Mononuclear cell (primary cell): Measurements from ENCODE around the gene LRWD1. TPM values are rescaled to one million over a fixed set of nuclear protein-coding genes. Genes with fewer than 3 reads are reported as not detected.
"Not testable (repeated sequence)": the region's sequence is repeated elsewhere in the genome, so short reads cannot be mapped to it uniquely, and the experiment has no call there.

Experiments
- H3K27me3 ChIP-seq: 2 replicates; pipeline ENCODE4 v1.6.0; 2011; ENCODE audit warnings: low read length, control low read depth; ENCODE audit not compliant: insufficient read depth
- H3K4me1 ChIP-seq: 2 replicates; pipeline ENCODE4 v1.5.1; 2011; ENCODE audit warnings: mild to moderate bottlenecking, low read length, control low read depth; ENCODE audit not compliant: insufficient read depth
- H3K4me3 ChIP-seq: 2 replicates; pipeline ENCODE4 v1.5.1; 2011; ENCODE audit warnings: mild to moderate bottlenecking, low read length, moderate library complexity
- H3K9me3 ChIP-seq: 2 replicates; pipeline ENCODE4 v1.5.1; 2011; ENCODE audit warnings: low read depth, mild to moderate bottlenecking, control low read depth, low read length
- total RNA-seq: library from RNA; depleted of rRNA; stranded (reverse); fragments of >200 nt; gene quantifications from one replicate; pipeline ENCODE4 v1.2.3, GENCODE V29; 2012

The LRWD1 gene
- total RNA-seq, 1 donor, result 7.0 TPM

- H3K4me3 ChIP-seq, result no peak overlapping the region
- H3K4me1 ChIP-seq, result peaks cover 12% of the 10 kb centered on the region
- no peaks in the 10 kb centered on the region for H3K9me3 ChIP-seq
- no peaks in the 10 kb centered on the region for H3K27me3 ChIP-seq
Measured at GRCh38 chr7:102469972-102470825, 5.4 kb downstream of the LRWD1 start.

GRCh38 chr7:102471791-102472125 lies 7.0 kb downstream of the LRWD1 start:
- Histone ChIP-seq H3K4me3 (no peak overlapping the region), H3K27me3 (no peaks in the 10 kb centered on the region), H3K9me3 (no peaks in the 10 kb centered on the region), H3K4me1 (no peaks in the 10 kb centered on the region)

DNA sequence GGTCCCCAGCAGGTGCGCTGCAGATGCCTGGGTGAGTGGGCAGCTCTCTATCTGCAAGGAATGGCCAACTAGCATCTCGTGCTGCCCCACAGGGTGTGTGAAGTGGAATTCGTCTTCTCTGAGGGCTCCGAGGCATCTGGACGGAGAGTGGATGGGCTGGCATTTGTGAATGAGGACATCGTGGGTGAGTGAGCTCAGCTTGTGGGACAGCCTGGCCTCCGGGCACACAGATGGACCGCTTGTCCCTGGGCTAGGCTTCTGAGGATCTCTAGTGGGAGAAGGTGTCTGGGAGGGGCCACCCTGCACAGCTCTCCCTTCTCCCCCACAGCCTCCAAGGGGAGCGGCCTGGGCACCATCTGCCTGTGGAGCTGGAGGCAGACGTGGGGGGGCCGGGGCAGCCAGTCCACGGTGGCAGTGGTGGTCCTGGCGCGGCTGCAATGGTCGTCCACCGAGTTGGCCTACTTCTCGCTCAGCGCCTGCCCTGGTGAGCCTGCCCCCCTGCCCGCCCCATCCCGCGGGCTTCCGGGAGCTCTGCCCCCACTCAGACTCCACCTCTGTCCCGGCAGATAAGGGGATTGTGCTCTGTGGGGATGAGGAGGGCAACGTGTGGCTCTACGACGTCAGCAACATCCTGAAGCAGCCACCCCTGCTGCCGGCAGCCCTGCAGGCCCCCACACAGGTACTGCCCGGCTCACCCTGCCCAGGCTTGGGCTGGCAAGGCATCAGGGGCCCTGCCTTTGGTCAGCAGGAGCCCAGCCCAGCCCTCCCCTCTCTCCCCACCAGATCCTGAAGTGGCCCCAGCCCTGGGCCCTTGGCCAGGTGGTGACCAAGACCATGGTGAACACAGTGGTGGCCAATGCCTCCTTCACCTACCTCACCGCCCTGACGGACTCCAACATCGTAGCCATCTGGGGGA lies 7.6 kb downstream of the LRWD1 start:
- H3K9me3 ChIP-seq, result no peaks in the 10 kb centered on the region
- H3K27me3 ChIP-seq, result no peaks in the 10 kb centered on the region
- no peak overlapping the region for H3K4me3 ChIP-seq
- no peaks in the 10 kb centered on the region for H3K4me1 ChIP-seq

DNA sequence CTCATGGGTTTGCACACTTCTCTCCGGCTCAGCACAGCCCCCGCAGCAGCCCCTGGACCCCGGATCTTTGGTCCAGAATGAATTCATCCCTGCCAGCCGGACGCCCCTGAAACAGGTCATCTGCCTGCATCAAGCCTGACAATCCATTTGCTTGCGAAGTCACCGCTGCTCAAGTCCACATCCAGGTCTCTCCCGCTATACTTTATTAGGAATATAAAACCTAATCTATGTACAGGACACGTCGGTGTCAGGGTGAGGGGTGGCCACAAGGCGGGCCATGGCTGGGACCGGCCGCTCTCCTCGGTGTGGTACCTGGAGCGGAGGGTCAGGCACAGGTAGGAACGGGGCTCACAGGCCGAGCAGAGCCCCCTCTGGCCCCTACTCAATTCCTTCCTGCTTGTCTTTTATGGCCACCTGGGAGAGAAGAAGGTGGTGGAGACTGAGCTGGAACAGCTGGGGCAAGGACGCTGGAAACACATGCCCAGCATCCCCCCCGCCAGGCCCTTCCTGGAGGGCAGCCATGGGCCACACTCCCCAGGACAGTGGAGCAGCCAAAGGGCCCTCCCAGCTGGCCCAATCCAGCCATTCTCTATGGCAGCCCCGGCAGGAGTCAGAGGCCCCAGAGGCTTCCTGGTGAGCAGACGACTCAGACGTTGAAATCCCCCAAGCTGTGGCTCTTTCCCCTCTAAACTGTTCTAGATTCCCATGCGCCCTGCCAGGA lies 8.6 kb downstream of the LRWD1 start:
- Histone ChIP-seq H3K4me1 (no peaks in the 10 kb centered on the region), H3K9me3 (no peaks in the 10 kb centered on the region), H3K27me3 (no peaks in the 10 kb centered on the region), H3K4me3 (no peak overlapping the region)

DNA sequence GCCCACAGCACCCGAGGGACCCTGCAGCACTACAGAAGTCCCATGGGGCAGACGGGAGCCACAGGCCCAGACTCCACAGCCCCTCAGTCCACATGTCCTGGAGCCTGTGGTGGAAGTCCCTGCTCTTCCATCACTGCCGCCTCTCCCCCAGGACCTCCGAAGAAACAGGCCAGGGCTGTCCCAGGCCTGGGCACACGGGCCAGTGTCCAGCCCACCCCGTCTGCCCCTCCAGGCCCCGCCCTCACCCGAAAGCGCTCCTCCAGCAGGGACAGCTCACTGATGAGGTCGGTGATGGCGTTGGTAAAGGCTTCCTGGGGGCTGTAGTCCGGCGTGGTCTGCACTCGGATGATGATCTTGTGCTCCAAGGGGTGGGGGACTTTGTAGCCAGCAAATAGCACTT lies 9.3 kb downstream of the LRWD1 start:
- H3K4me1 ChIP-seq, result not testable (repeated sequence)

GRCh38 chr7:102474736-102475435 lies 10.1 kb downstream of the LRWD1 start:
- H3K27me3 ChIP-seq, H3K4me3 ChIP-seq, H3K4me1 ChIP-seq, H3K9me3 ChIP-seq: not testable (repeated sequence)

More for the DNA sequence above, 9.3 kb downstream of the LRWD1 start:
- not testable (repeated sequence) for H3K9me3 ChIP-seq, H3K4me3 ChIP-seq, H3K27me3 ChIP-seq

GRCh38 chr7:102478314-102479208 lies 13.8 kb downstream of the LRWD1 start, which contains the start of gene POLR2J:
Gene POLR2J (minus strand): TSS chr7:102478922. CDS start chr7:102478860, 62 bp downstream.
- peak within 1 kb of the TSS; percentile 36 for H3K4me3 ChIP-seq
- not testable (repeated sequence) for H3K4me1 ChIP-seq, H3K9me3 ChIP-seq, H3K27me3 ChIP-seq

DNA sequence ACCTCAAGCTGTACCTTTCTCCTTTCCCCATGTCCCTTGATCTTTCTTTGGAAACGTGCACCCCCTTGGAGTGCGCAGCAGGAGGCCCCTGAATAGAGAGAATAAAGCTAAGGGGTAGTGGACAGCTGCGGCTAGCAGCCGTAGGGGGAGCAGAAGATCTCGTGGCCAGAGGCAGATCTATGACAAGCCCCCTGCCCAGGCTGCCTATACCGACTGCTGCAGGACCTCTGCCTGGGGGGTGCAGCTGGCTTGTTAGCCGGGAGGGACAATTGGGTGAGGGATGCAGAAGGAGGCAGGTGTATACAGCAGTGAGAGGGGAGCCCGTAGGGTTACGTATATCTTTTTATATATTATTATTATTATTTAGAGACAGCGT lies 14.4 kb downstream of the LRWD1 start:
- H3K27me3 ChIP-seq, H3K9me3 ChIP-seq, H3K4me3 ChIP-seq, H3K4me1 ChIP-seq: not testable (repeated sequence)

- not testable (repeated sequence) for H3K4me3 ChIP-seq, H3K9me3 ChIP-seq, H3K27me3 ChIP-seq, H3K4me1 ChIP-seq
Measured at GRCh38 chr7:102479982-102480637, 15.3 kb downstream of the LRWD1 start.

GRCh38 chr7:102481962-102482361 lies 17.2 kb downstream of the LRWD1 start:
- not testable (repeated sequence) for H3K4me3 ChIP-seq, H3K4me1 ChIP-seq, H3K9me3 ChIP-seq, H3K27me3 ChIP-seq

GRCh38 chr7:102484317-102484716 lies 19.5 kb downstream of the LRWD1 start:
- H3K27me3 ChIP-seq, H3K9me3 ChIP-seq, H3K4me1 ChIP-seq, H3K4me3 ChIP-seq: not testable (repeated sequence)

DNA sequence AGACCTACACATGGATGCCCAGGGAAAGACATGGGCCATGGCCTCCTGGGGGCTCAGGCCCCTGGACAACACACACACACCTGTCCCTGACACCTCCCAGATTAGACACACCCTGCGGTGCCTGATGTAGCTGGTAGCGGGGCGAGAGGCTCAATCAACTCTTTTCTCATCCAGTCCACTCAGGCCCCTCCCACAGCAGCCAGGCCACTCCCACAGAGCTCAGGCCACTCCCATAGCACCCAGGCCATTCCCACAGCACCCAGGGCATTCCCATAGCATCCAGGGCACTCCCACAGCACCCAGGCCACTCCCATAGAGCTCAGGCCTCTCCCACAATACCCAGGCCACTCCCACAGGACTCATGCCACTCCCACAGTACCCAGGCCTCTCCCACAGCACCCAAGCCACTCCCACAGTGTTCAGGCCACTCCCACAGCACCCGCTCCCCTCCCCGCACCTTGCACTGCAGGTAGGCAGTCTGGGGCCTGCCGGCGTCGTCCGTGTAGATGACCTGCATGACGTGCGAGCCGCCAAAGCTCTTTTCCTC lies 25.8 kb downstream of the LRWD1 start:
- H3K4me1 ChIP-seq, H3K9me3 ChIP-seq, H3K4me3 ChIP-seq, H3K27me3 ChIP-seq: not testable (repeated sequence)

- not testable (repeated sequence) for H3K4me3 ChIP-seq, H3K4me1 ChIP-seq, H3K9me3 ChIP-seq, H3K27me3 ChIP-seq
Measured at GRCh38 chr7:102493220-102493935, 28.6 kb downstream of the LRWD1 start.
